Keratinocyte (primary cell): Measurements from ENCODE around the gene RPL36A. TPM values are rescaled to one million over a fixed set of nuclear protein-coding genes. Genes with fewer than 3 reads are reported as not detected.

Experiments
- DNase-seq: peaks from one replicate; pipeline ENCODE4 v3.0.0-alpha.2; 2011; ENCODE audit warnings: low read depth, missing footprints, low spot score
- FAIRE-seq: peaks from 2 replicates; lab custom pipeline; 2011; peaks lifted over from hg19 to GRCh38; lab: Jason Lieb, UNC
- H2AFZ ChIP-seq: 2 replicates; pipeline ENCODE4 v1.6.0; 2012; ENCODE audit warnings: low read length, control low read depth, inconsistent platforms; ENCODE audit not compliant: control insufficient read depth
- H3K27ac ChIP-seq: 2 replicates; pipeline ENCODE4 v1.5.1; 2011; ENCODE audit warnings: low read length; ENCODE audit not compliant: control insufficient read depth, insufficient read depth
- H3K27me3 ChIP-seq: 3 replicates; pipeline ENCODE4 v1.6.0; 2011; ENCODE audit warnings: low read length; ENCODE audit not compliant: control insufficient read depth, insufficient read depth; ENCODE audit errors: extremely low read depth
- H3K36me3 ChIP-seq, 2 experiments: 2 replicates in 1 of 2; 3 replicates in 1 of 2; pipeline ENCODE4 v1.5.1; 2011; ENCODE audit warnings: low read length in 2 of 2, mild to moderate bottlenecking in 1 of 2; ENCODE audit not compliant: control insufficient read depth in 2 of 2, insufficient read depth in 2 of 2; ENCODE audit errors: extremely low read depth in 1 of 2
- H3K4me1 ChIP-seq: 3 replicates; pipeline ENCODE4 v1.5.1; 2011; ENCODE audit warnings: low read length; ENCODE audit not compliant: control insufficient read depth, insufficient read depth; ENCODE audit errors: extremely low read depth
- H3K4me2 ChIP-seq: 3 replicates; pipeline ENCODE4 v1.6.0; 2011; ENCODE audit warnings: low read depth, low read length; ENCODE audit not compliant: control insufficient read depth, insufficient read depth; ENCODE audit errors: extremely low read depth
- H3K4me3 ChIP-seq, 3 experiments: fragments of 200-600 bp in 1 of 3; sonication (generic) in 1 of 3; 2 replicates in 2 of 3; 3 replicates in 1 of 3; pipeline ENCODE4 v1.5.1; 2011 to 2016; ENCODE audit warnings: low read length in 3 of 3, mild to moderate bottlenecking in 3 of 3, control low read depth in 2 of 3, inconsistent platforms in 1 of 3, low read depth in 1 of 3, mixed read lengths in 1 of 3, mixed run types in 1 of 3, moderate library complexity in 1 of 3; ENCODE audit not compliant: control insufficient read depth in 2 of 3, insufficient read depth in 2 of 3; ENCODE audit errors: extremely low read depth in 1 of 3
- H3K79me2 ChIP-seq: 2 replicates; pipeline ENCODE4 v1.6.0; 2012; ENCODE audit warnings: low read length; ENCODE audit not compliant: control insufficient read depth, insufficient read depth
- H3K9ac ChIP-seq: 3 replicates; pipeline ENCODE4 v1.6.0; 2011; ENCODE audit warnings: low read length; ENCODE audit not compliant: control insufficient read depth, insufficient read depth; ENCODE audit errors: extremely low read depth
- H3K9me1 ChIP-seq: 3 replicates; pipeline ENCODE4 v1.6.0; 2011; ENCODE audit warnings: low read length; ENCODE audit not compliant: control insufficient read depth, insufficient read depth; ENCODE audit errors: extremely low read depth
- H3K9me3 ChIP-seq: 2 replicates; pipeline ENCODE4 v1.5.1; 2012; ENCODE audit warnings: low read depth, low read length; ENCODE audit not compliant: control insufficient read depth
- H4K20me1 ChIP-seq: 3 replicates; pipeline ENCODE4 v1.6.0; 2011; ENCODE audit warnings: low read length; ENCODE audit not compliant: control insufficient read depth, insufficient read depth; ENCODE audit errors: extremely low read depth
- CTCF ChIP-seq, 3 experiments: IDR thresholded peaks in 1 of 3; conservative IDR thresholded peaks in 1 of 3; optimal IDR thresholded peaks in 1 of 3; 2 replicates in 2 of 3; 3 replicates in 1 of 3; pipeline versions ENCODE3 to v1.5.1; 2011; ENCODE audit warnings: low read length in 3 of 3, mild to moderate bottlenecking in 3 of 3, moderate library complexity in 2 of 3, control low read depth in 1 of 3, inconsistent platforms in 1 of 3; ENCODE audit not compliant: insufficient read depth in 2 of 3; ENCODE audit errors: extremely low read depth in 1 of 3
- EZH2 ChIP-seq: IDR thresholded peaks from one replicate; pipeline ENCODE4 v1.6.1; 2012; ENCODE audit warnings: inconsistent platforms, mild to moderate bottlenecking, low read length, moderate library complexity
- dilution Hi-C: fragments of 300-500 bp; cut with MboI; formaldehyde crosslinking; loops from one replicate; pipeline ENCODE4 v1.7.0; 2020; ENCODE audit warnings: low sequenced_read_pairs; ENCODE audit not compliant: extremely low pct_ligation_motif_present
- polyA plus RNA-seq, 5 experiments: library from polyadenylated mRNA; depleted of rRNA in 3 of 5; stranded (reverse) in 3 of 5; stranded (forward) in 1 of 5; unstranded in 1 of 5; fragments of >200 nt; gene quantifications; 1 replicate in 1 of 5; 2 replicates in 3 of 5; 3 replicates in 1 of 5; pipeline versions ENCODE4 v1.2.1 to v1.2.3, GENCODE V29; 2011 to 2012; ENCODE audit warnings: missing spikeins in 2 of 5, low read depth in 1 of 5, low replicate concordance in 1 of 5

RPL36A gene
- polyA plus RNA-seq, 1 donor (not counting 4 experiments of a cell fraction or from before 2014, with no cell fraction given): 2,714 TPM

DNA sequence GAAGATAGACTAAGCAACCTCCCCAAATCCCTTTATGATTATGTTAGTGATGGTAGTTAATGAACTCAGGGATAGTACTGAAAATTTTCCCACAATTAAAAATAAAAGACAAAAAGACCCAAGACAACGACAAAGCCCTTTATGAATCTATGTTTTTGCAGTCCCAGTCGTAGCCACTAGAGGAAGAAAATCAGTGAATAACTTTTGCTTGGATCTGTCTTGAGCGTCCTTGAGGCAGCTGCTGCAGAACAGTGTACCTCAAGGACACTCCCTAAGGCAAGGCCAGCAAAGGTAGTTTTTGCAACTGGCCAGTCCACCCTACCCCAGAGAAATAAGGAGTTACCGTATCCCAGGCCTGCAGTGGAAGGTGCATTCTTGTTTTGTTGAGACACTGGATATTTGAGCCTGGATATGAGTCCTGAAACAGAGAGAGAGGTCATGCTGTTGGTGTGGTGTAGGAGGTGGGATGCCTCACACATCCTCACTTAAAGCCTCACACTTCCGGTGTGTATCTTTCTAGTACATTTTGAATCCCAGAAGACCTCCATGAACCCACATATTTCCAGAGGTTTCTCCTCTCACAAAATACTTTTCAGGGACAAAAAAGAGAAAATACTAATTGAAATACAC lies 33.5 kb upstream of the RPL36A start:
- Histone ChIP-seq H3K4me3 (no peak overlapping the region), H3K27ac (no peak overlapping the region), H3K4me2 (no peak overlapping the region), H3K9me3 (no peaks in the 10 kb centered on the region), H3K79me2 (no peaks in the 10 kb centered on the region), H3K9ac (no peak overlapping the region), H3K36me3 (no peaks in the 10 kb centered on the region), H3K27me3 (no peaks in the 10 kb centered on the region), H3K9me1 (no peaks in the 10 kb centered on the region), H3K4me1 (no peaks in the 10 kb centered on the region), H4K20me1 (no peaks in the 10 kb centered on the region), H2AFZ (no peak overlapping the region)
- dilution Hi-C loops: no loop called here
- TF ChIP-seq CTCF (optimal IDR thresholded peaks at IDR 0.05 in 1 of 3, IDR thresholded peaks at IDR 0.05 in 1 of 3, conservative IDR thresholded peaks at IDR 0.05 in 1 of 3; ENCODE audit: extremely low read depth in 1 of 3, insufficient read depth in 2 of 3, low read length in 3 of 3) (peak in 2 of 3 experiments; percentile 25), EZH2 (no peak)
- FAIRE-seq (no peak), DNase-seq (no peak)

DNA sequence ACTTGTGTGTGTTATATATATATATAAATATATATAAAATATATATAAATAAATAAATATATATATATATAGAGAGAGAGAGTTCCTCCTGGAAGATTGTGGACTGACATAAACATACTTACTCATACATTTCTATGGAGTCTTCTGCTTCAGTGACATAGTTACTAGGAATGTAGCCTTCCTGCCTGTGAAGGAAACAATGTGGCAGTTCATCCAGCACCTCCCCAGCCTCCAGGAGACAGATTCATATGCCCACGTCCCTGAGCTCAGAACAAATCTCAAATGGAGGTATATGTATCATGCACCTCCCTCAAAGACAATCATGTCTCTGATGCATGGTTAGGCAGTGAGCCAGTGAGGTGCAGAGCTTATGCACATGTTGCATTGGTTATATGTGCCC lies 30.8 kb upstream of the RPL36A start:
- Histone ChIP-seq H3K4me1 (no peaks in the 10 kb centered on the region), H3K4me3 (no peak overlapping the region), H3K79me2 (no peaks in the 10 kb centered on the region), H3K36me3 (no peaks in the 10 kb centered on the region), H3K27me3 (no peaks in the 10 kb centered on the region), H4K20me1 (no peaks in the 10 kb centered on the region), H3K9ac (no peak overlapping the region), H2AFZ (no peak overlapping the region), H3K9me1 (no peaks in the 10 kb centered on the region), H3K4me2 (no peak overlapping the region), H3K27ac (no peak overlapping the region), H3K9me3 (no peaks in the 10 kb centered on the region)
- dilution Hi-C loops: no loop called here
- TF ChIP-seq CTCF (optimal IDR thresholded peaks at IDR 0.05 in 1 of 3, IDR thresholded peaks at IDR 0.05 in 1 of 3, conservative IDR thresholded peaks at IDR 0.05 in 1 of 3; ENCODE audit: extremely low read depth in 1 of 3, insufficient read depth in 2 of 3, low read length in 3 of 3) (no peak), EZH2 (no peak)
- FAIRE-seq (no peak), DNase-seq (no peak)
